GM12872 (cell line): Measurements from ENCODE around the gene TIMM44.

ENCODE experiments used
- TF ChIP-seq, protein P1 (sequence below): IDR thresholded peaks from 3 replicates; pipeline ENCODE4 v1.5.1; 2011; ENCODE audit warnings: low read depth, mild to moderate bottlenecking, low read length, moderate library complexity; ENCODE audit not compliant: insufficient read depth

The TIMM44 gene

DNA sequence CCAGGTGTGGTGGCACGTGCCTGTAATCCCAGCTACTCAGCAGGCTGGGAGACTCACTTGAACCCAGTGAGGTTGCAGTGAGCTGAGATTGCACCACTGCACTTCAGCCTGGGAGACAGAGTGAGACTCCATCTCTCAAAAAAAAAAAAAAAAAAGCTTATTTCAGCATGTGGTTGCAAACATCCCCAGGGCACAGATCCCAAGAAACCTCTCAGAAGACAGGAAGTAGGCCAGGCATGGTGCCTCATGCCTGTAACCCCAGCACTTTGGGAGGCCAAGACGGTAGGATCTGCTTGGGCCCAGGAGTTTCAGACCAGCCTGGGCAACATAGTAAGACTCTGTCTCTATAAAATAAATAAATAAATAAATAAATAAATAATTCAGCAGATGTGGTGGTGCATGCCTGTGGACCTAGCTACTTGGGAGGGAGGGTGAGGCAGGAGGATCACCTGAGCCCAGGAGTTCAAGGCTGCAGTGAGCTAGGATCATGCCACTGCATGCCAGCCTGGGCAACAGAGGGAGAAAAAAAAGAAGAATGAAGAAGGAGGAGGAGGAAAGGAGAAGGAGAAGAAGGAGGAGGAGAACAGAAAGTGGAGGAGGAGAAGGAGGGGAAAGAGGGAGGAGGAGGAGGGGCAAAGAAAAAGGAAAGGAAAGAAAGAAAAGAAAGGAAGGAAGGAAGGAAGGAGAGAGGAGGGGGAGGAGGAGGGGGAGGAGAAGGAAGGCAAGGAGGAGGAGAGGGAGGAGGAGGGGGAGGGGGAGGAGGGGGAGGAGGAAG is 59.5 kb downstream of the TIMM44 start:
- TF ChIP-seq, protein P1, sequence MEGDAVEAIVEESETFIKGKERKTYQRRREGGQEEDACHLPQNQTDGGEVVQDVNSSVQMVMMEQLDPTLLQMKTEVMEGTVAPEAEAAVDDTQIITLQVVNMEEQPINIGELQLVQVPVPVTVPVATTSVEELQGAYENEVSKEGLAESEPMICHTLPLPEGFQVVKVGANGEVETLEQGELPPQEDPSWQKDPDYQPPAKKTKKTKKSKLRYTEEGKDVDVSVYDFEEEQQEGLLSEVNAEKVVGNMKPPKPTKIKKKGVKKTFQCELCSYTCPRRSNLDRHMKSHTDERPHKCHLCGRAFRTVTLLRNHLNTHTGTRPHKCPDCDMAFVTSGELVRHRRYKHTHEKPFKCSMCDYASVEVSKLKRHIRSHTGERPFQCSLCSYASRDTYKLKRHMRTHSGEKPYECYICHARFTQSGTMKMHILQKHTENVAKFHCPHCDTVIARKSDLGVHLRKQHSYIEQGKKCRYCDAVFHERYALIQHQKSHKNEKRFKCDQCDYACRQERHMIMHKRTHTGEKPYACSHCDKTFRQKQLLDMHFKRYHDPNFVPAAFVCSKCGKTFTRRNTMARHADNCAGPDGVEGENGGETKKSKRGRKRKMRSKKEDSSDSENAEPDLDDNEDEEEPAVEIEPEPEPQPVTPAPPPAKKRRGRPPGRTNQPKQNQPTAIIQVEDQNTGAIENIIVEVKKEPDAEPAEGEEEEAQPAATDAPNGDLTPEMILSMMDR, result no peak

- TF ChIP-seq, protein P1, result no peak
These were observed 60.4 kb downstream of the TIMM44 start for GRCh38 chr19:7883105-7883504.

DNA sequence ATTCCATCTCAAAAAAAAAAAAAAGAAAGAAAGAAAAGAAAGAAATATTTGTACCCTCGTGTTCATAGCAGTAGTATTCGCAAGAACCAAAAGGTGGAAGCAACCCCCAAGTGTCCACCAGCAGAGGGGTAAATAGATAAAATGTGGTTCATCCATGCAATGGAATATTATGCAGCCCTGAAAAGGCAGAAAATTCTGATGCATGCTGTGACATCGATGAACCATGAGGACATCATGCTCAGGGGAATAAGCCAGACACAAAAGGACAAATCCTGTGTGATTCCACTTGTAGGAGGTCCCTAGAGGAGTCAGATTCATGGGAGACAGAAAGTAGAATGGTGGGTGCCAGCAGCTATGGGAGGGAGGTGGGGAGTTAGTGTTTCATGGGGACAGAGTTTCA is 61.6 kb downstream of the TIMM44 start:
- TF ChIP-seq, protein P1, result no peak

DNA sequence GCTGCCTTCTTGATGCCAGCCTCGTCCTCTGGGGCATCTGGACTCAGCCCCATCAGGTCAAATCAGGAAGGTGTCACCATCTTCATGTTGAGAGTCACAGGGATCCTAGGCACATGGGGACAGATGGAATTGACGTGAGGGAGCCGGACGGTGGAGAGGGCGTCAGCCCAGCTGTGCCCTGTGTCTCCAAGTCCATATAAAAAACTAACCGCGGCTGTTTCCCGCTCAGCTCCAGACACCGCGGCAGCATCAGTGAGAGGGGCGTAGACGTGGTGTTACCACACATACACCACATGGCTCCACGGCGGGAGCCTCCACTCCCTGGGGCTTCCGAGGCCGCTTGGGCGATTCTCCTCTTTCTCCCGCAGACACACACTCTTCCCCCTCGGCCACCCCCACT is 63.6 kb downstream of the TIMM44 start:
- TF ChIP-seq, protein P1, result no peak

- TF ChIP-seq, protein P1, result no peak
These were observed 64.2 kb downstream of the TIMM44 start for GRCh38 chr19:7879111-7879807.

- TF ChIP-seq, protein P1, result no peak
These were observed 66.1 kb downstream of the TIMM44 start for GRCh38 chr19:7877249-7877836.
